Choroid plexus epithelial cell (primary cell): ENCODE results near the gene CASP4.

Source experiments
- DNase-seq: peaks from one replicate; pipeline ENCODE4 v3.0.0-alpha.2; 2010; ENCODE audit warnings: low read depth
- H3K4me3 ChIP-seq: 2 replicates; pipeline ENCODE4 v1.5.1; 2011; ENCODE audit warnings: low read depth, mild to moderate bottlenecking, control low read depth, low read length, moderate library complexity
- TF ChIP-seq, protein P1 (sequence below): conservative IDR thresholded peaks from 2 replicates; pipeline ENCODE4 v1.5.1; 2011; ENCODE audit warnings: low read depth, mild to moderate bottlenecking, control low read depth, inconsistent platforms, low read length, moderate library complexity

CASP4 gene

DNA sequence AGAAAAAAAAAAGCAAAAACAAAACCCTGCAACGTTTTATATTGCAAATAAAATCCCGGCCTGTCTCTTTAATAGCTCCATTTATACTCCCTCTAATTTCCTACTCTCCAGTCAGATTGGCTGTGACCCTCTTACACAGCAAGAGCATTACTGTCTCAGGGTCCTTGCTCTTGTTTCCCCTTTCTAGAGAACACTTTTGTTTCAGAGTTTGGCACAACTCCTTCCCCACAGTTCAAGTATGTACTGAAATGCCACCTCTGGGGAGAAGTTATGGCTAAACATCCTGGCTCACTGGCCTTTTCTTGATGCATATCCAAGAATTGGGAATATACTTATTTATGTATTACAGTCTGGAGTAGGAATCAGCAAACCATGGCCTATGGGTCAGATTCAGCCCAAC lies 72.7 kb downstream of the CASP4 start:
- H3K4me3 ChIP-seq: no peak overlapping the region
- TF ChIP-seq, protein P1, sequence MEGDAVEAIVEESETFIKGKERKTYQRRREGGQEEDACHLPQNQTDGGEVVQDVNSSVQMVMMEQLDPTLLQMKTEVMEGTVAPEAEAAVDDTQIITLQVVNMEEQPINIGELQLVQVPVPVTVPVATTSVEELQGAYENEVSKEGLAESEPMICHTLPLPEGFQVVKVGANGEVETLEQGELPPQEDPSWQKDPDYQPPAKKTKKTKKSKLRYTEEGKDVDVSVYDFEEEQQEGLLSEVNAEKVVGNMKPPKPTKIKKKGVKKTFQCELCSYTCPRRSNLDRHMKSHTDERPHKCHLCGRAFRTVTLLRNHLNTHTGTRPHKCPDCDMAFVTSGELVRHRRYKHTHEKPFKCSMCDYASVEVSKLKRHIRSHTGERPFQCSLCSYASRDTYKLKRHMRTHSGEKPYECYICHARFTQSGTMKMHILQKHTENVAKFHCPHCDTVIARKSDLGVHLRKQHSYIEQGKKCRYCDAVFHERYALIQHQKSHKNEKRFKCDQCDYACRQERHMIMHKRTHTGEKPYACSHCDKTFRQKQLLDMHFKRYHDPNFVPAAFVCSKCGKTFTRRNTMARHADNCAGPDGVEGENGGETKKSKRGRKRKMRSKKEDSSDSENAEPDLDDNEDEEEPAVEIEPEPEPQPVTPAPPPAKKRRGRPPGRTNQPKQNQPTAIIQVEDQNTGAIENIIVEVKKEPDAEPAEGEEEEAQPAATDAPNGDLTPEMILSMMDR: no peak
- no peak for DNase-seq

DNA sequence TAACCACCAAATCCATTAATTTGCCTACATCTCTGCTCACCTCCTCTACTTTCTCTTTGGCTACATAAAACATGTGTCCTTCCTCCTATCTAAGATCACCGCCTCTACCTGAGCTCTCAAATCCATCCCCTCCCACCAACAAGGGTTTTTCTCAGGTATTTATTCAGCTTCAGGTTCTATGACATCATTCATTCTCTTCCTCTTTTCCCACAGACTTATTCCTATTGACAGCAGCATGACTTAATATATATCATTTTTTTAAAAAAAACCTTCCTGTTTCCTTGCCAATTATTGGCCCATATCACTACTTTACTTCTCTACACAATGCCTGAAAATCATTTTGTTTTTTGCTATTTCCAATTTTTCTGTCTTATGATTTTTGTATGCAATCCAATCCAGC lies 74.5 kb downstream of the CASP4 start:
- TF ChIP-seq, protein P1: no peak
- DNase-seq: no peak

More for the DNA sequence above, 74.5 kb downstream of the CASP4 start:
- no peak overlapping the region for H3K4me3 ChIP-seq
